ENCODE measurements around the gene TPH2. TPM values are rescaled to one million over a fixed set of nuclear protein-coding genes. Genes with fewer than 3 reads are reported as not detected.

Gene TPH2
- total and polyA plus RNA-seq, 4 donors, result not detected

- Histone ChIP-seq H3K27ac (ENCODE audit: low read depth in 1 of 2, low read length in 2 of 2) (no peak overlapping the region), H3K9me3 (ENCODE audit: control insufficient read depth in 4 of 4, low read length in 3 of 4) (no peaks in the 10 kb centered on the region), H3K9ac (ENCODE audit: low read depth in 1 of 2, low read length in 2 of 2) (no peak overlapping the region), H3K36me3 (ENCODE audit: control insufficient read depth in 4 of 4, insufficient read depth in 3 of 4, low read depth in 1 of 4, low read length in 3 of 4) (no peaks in the 10 kb centered on the region), H3K4me1 (ENCODE audit: control insufficient read depth in 4 of 4, insufficient read depth in 4 of 4, low read length in 3 of 4) (no peaks in the 10 kb centered on the region), H3K4me3 (ENCODE audit: low read depth in 1 of 3, low read length in 3 of 3) (no peak overlapping the region), H3K27me3 (ENCODE audit: control insufficient read depth in 4 of 4, insufficient read depth in 4 of 4, low read length in 3 of 4) (no peaks in the 10 kb centered on the region)
- WGBS, result 59% methylated on average over 4 of the region's 4 CpGs
- TF ChIP-seq CTCF (IDR thresholded peaks at IDR 0.05; ENCODE audit: low read depth, low read length, missing input control), result no peak
- no peak for TF ChIP-seq RXRA (IDR thresholded peaks at IDR 0.05)
- TF ChIP-seq ZBTB33 (IDR thresholded peaks at IDR 0.05), result no peak
- no peak for TF ChIP-seq RAD21 (IDR thresholded peaks at IDR 0.05)
- TF ChIP-seq MAX (IDR thresholded peaks at IDR 0.05), result no peak
- no peak for TF ChIP-seq SP1 (IDR thresholded peaks at IDR 0.05)
- no peak for TF ChIP-seq HNF4G (IDR thresholded peaks at IDR 0.05)
- TF ChIP-seq GABPA (IDR thresholded peaks at IDR 0.05 in 1 of 2, conservative IDR thresholded peaks at IDR 0.05 in 1 of 2), result no peak
- no peak for TF ChIP-seq JUND (IDR thresholded peaks at IDR 0.05)
- no peak for TF ChIP-seq EGR1 (IDR thresholded peaks at IDR 0.05; ENCODE audit: low read depth in 2 of 2)
- TF ChIP-seq TAF1 (conservative IDR thresholded peaks at IDR 0.05), result no peak
- TF ChIP-seq ATF3 (IDR thresholded peaks at IDR 0.05), result no peak
- no peak for TF ChIP-seq NR2F2 (IDR thresholded peaks at IDR 0.05)
- no peak for TF ChIP-seq HNF4A (conservative IDR thresholded peaks at IDR 0.05)
- no peak for TF ChIP-seq FOXA1 (IDR thresholded peaks at IDR 0.05)
- TF ChIP-seq FOXA2 (IDR thresholded peaks at IDR 0.05), result no peak
- DNase-seq (ENCODE audit: low spot score), result no peak
These were observed 74.2 kb downstream of the TPH2 start for GRCh38 chr12:72012874-72013273.

GRCh38 chr12:72015895-72016294, 77.2 kb downstream of the TPH2 start:
- no peak overlapping the region for H3K27ac ChIP-seq (ENCODE audit: low read depth in 1 of 2, low read length in 2 of 2)
- H3K4me1 ChIP-seq (ENCODE audit: control insufficient read depth in 4 of 4, insufficient read depth in 4 of 4, low read length in 3 of 4), result no peaks in the 10 kb centered on the region
- peaks cover 0 to 2% (median 0%) of the 10 kb centered on the region in 4 donors for H3K27me3 ChIP-seq (ENCODE audit: control insufficient read depth in 4 of 4, insufficient read depth in 4 of 4, low read length in 3 of 4)
- H3K36me3 ChIP-seq (ENCODE audit: control insufficient read depth in 4 of 4, insufficient read depth in 3 of 4, low read depth in 1 of 4, low read length in 3 of 4), result no peaks in the 10 kb centered on the region
- 86% methylated on average over 1 of the region's 1 CpG for WGBS
- no peak overlapping the region for H3K4me3 ChIP-seq (ENCODE audit: low read depth in 1 of 3, low read length in 3 of 3)
- no peak for DNase-seq (ENCODE audit: low spot score)
- H3K9me3 ChIP-seq (ENCODE audit: control insufficient read depth in 4 of 4, low read length in 3 of 4), result no peaks in the 10 kb centered on the region
- no peak for TF ChIP-seq FOXA2 (IDR thresholded peaks at IDR 0.05)
- no peak for TF ChIP-seq MAX (IDR thresholded peaks at IDR 0.05)
- TF ChIP-seq CTCF (IDR thresholded peaks at IDR 0.05; ENCODE audit: low read depth, low read length, missing input control), result no peak
- no peak for TF ChIP-seq YY1 (IDR thresholded peaks at IDR 0.05)
- TF ChIP-seq NR2F2 (IDR thresholded peaks at IDR 0.05), result no peak
- no peak for TF ChIP-seq TAF1 (conservative IDR thresholded peaks at IDR 0.05)
- no peak for TF ChIP-seq JUND (IDR thresholded peaks at IDR 0.05)
- TF ChIP-seq FOXA1 (IDR thresholded peaks at IDR 0.05), result no peak
- no peak for TF ChIP-seq GABPA (IDR thresholded peaks at IDR 0.05 in 1 of 2, conservative IDR thresholded peaks at IDR 0.05 in 1 of 2)
- TF ChIP-seq REST (IDR thresholded peaks at IDR 0.05), result no peak
- TF ChIP-seq HNF4G (IDR thresholded peaks at IDR 0.05), result no peak
- H3K9ac ChIP-seq (ENCODE audit: low read depth in 1 of 2, low read length in 2 of 2), result no peak overlapping the region

All from liver (tissue), 9 donors.